HG03457 (cell line): ENCODE data around the gene IL1F10.

ENCODE experiments used
- ATAC-seq: cut with Tn5 transposase; IDR thresholded peaks from one replicate; pipeline ENCODE4 v1.9.1; 2021; ENCODE audit warnings: moderate number of reproducible peaks; ENCODE audit not compliant: unreplicated experiment

Gene IL1F10

GRCh38 chr2:113067681-113068080 is at the start of gene IL1F10:
TSS of gene IL1F10 (plus strand) at chr2:113067970. CDS start at chr2:113072739, 4,769 bp downstream.
- ATAC-seq: no peak

GRCh38 chr2:113018509-113018908 is 49.3 kb upstream of the IL1F10 start:
- ATAC-seq: no peak

GRCh38 chr2:113021312-113021711 is 46.5 kb upstream of the IL1F10 start:
- ATAC-seq: no peak

DNA sequence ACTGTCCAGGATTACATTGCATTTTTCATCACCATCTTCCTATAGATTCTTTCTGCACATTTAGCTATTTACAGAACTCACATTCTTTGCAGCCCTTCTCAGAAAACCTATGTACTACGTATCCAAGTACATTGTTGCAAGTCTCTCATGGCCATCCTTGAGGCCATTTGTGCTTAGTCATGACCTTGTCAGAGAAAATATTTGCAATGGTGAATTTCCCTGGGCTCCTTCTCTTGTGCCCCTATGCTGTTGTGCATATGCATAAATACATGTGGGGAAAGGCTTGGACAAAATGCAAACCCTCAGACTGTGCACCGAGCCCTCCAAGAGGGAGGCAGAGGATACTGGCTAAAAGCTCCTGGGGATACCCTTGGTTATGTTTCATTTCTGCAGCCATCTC is 43.0 kb upstream of the IL1F10 start:
- no peak for ATAC-seq

- no peak for ATAC-seq
These were observed 42.0 kb upstream of the IL1F10 start for GRCh38 chr2:113025737-113026136.

- no peak for ATAC-seq
These were observed 40.1 kb upstream of the IL1F10 start for GRCh38 chr2:113027691-113028090.

DNA sequence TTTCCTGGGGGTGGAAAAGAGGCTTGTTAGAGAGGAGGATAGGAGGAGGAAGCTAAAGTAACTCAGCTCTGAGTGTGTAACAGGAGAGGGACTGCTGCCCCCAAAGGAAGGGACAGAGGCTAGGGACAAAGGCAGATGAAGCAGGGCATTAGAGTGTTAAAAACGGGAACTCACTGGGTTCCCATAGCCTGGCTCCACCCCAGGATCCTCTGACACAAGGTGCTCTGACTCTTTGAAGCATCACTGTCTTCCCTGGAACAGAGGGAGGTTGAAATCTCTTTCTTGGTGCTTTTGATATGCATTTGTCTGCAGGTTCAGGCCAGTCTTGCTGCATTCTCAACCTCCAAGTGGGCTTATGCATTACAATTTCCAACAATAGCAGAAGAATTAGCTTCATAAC is 39.7 kb upstream of the IL1F10 start:
- no peak for ATAC-seq

DNA sequence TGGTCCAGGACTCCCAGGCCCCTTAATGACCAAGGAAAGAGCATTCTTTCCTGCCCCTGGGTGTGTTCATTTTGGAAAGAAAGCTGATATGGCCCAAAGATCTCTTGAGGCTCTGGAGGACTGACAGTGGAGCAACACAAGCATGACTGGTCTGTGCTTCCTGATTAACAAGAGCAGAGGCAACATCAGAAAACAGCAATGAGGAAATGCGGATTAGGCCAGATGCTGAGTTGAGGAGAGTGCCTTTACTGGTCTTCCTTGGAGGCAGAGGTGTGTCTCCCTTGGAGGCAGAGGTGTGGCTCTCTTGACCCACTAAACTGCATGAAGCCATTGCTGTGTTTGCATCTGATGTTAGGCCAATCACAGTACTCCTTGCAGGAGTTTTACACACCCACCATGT is 35.0 kb upstream of the IL1F10 start:
- ATAC-seq: no peak

- ATAC-seq: no peak
These were observed 33.8 kb upstream of the IL1F10 start for GRCh38 chr2:113034016-113034415.

- no peak for ATAC-seq
These were observed 31.0 kb upstream of the IL1F10 start for GRCh38 chr2:113036763-113037162.

DNA sequence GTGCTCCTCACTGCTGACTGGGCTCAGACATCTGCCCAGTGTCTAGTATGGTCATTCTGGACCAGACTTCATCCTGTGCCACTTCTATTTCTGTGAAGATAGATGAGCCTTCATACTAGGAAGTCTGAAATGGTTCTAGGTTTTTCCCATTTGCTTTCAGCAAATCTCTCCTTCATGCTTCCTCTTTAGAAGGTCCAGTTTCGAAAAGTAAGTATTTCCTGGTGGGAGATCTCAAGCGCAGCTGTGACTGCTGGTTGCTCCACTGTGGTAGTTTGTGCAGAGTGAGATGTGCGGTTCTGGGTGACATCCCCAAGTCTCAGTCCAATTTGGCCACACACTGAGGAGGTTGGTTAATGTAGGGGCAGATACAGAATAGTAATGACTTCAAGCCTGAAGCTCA is 29.5 kb upstream of the IL1F10 start:
- ATAC-seq: no peak

GRCh38 chr2:113039158-113039557 is 28.6 kb upstream of the IL1F10 start:
- ATAC-seq: no peak

- ATAC-seq: no peak
These were observed 28.1 kb upstream of the IL1F10 start for GRCh38 chr2:113039719-113040118.

GRCh38 chr2:113041871-113042270 is 25.9 kb upstream of the IL1F10 start:
- no peak for ATAC-seq

DNA sequence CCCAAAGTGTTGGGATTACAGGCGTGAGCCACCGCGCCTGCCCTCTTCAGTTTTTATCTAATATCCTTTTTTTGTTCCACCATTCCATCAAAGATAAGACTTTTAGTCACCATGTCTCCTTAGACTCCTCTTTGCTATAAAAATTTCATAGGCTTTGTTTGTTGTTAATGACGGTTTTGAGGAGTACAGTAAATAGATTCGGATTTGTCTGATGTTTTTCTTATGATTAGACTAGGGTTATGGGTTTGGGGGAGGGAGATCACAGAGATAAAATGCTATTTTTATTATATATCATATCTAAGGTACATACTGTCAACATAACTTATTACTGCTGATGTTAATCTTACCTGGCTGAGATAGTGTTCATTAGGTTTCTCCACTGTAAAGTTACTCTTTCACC is 21.3 kb upstream of the IL1F10 start:
- ATAC-seq: no peak

DNA sequence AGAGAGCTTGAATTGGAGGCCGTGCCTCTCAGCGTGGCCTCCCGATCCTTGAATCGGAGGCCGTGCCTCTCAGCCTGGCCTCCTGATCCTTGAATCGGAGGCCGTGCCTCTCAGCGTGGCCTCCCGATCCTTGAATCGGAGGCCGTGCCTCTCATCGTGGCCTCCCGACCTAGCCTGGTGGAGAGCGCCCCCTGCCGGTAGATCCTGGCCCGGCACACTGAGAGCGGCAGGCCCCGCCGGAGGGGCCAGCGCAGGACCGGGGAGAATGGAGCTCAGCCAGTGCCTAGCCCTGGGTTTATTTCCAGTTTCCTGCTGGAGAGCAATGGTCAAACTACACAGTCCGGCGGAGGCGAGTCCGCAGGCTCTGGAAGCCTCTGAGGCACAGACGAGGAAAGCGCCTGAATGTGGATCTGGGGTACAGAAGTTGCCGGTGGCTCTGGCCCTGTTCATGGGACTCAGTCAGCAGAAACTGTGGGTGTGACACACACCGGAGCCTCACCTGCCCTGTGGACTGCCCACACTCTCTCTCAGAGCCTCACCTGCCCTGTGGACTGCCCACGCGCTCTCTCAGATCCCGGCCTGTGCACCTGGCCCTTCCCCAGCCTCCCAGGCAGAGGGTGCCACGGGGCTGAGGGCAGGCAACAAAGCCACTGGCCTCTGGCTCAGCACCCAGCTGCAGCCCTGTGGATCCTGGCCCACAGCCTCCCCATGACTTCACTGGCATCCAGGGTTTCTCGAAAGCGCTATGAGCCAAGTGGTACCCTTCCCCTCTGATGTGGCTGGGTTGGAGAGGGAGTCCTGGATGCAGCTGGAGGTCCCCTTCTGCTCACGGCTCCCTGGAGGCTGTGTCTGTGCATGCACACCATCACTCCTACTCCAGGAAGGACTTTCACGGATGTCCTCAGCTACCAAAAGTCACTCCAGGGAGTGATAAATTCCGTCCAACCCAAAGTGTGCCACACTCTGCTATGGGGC is 16.6 kb upstream of the IL1F10 start:
- ATAC-seq: no peak

- no peak for ATAC-seq
These were observed 15.3 kb upstream of the IL1F10 start, which contains the start of gene IL36B for GRCh38 chr2:113052396-113052917. TSS of gene IL36B (minus strand) at chr2:113052867.

- ATAC-seq: no peak
These were observed 14.1 kb upstream of the IL1F10 start for GRCh38 chr2:113053666-113054065.

- ATAC-seq: no peak
These were observed 13.7 kb upstream of the IL1F10 start for GRCh38 chr2:113054066-113054465.

DNA sequence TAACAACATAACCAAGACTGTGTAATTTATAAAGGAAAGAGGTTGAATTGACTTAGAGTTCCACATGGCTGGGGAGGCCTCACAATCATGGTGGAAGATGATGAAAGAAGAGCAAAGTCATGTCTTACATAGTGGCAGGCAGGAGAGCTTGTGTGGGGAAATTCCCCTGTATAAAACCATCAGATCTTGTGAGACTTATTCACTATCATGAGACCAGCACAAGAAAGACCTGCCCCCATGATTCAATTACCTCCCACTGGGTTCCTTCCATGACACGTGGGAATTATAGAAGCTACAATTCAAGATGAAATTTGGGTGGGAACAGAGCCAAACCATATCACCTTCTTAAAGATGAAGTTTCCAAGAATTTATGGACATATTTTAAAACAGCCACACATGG is 11.2 kb upstream of the IL1F10 start:
- no peak for ATAC-seq

DNA sequence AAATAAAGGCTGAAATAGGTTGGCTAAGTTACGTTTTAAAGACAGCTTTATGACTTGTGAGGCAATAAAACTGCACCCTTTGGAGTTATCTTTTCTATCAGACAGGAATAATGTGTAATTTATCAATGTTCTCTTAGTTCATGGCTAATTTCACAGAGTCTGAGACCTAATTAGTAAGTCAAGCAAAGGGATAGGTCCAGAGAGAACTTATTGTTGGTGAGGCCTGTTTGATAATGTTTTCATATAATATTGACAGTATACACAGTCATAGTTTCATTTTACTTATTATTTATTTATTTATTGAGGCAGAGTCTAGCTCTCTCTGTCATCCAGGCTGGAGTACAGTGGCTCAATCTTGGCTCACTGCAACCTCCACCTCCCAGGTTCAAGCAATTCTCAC is 10.7 kb upstream of the IL1F10 start:
- ATAC-seq: no peak

DNA sequence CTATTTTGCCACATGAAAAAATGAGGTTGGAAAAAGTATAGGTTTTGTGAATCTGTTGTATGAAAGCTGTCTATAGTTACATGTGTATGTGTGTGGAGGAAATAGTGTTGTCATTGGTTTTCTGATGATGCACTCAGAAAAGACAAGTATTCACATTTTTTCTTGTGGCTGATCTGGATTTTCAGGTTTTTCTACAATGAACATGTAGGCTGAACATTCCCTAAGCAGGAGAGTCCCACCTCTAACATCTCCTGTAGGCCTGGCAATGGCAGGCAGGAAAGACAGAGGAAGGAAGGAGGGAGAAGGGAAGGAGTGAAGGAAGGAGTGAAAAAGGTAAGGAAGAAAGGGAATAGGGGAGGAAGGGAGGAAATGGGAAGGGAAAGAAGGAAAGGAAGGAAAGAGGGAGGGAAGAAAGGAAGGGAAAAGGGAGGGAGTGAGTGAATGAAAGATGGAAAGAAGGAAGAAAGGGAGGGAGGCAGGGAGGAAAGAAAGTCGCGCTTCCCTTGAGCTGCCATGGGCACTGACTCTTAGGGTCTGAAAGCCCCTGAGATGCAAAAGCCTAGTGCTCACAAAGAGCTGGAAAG is 9.3 kb upstream of the IL1F10 start:
- no peak for ATAC-seq
